Measurements from ENCODE around the gene ATP6V1C2. TPM values are rescaled to one million over a fixed set of nuclear protein-coding genes. Genes with fewer than 3 reads are reported as not detected.

ATP6V1C2 gene
- total RNA-seq, 4 donors from 2014 or later: 2.3 to 17.3 (median 10.6) TPM

- WGBS, 2 donors: 21 to 40% methylated on average over 2 of the region's 2 CpGs
- H3K27ac ChIP-seq: peak overlapping the region in 3 of 4 donors; percentile 38 to 72 (median 58)
Observed at GRCh38 chr2:10716581-10716980, 4.8 kb upstream of the ATP6V1C2 start.

DNA sequence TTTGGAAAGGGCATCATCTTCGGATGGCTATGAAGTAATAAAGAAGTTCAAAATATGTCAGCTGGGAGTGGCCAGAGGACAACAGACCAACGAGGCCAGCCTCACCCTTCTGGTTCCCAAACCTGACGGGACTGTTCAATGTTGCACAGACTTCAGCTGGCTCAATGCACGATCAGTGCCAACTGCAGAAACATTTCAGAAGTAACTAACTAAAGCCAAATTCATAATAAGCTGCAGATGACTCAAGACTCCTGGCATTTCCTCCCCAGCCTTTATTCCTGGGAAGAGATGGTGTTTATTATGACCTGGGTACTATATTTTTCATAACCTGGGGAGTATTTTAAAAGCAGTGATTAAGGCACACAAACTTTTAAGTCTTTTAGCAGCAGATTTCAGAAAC is 3.8 kb upstream of the ATP6V1C2 start:
- Histone ChIP-seq H3K27ac (peak overlapping the region; percentile 31 to 72 (median 38)), H3K36me3 (no peaks in the 10 kb centered on the region), H3K27me3 (peaks cover 5 to 58% (median 13%) of the 10 kb centered on the region in 4 donors), H3K9me3 (no peaks in the 10 kb centered on the region), H3K4me1 (peaks cover 20 to 50% (median 22%) of the 10 kb centered on the region in 3 donors), H3K4me3 (no peak overlapping the region)
- WGBS, 2 donors: 8 to 19% methylated on average over 4 of the region's 4 CpGs
- intact Hi-C loops (cut with DNase I): no loop called here
- DNase-seq: no peak
- TF ChIP-seq POLR2A (IDR thresholded peaks at IDR 0.05) (no peak), CTCF (IDR thresholded peaks at IDR 0.05) (no peak)

More at GRCh38 chr2:10716581-10716980, 4.8 kb upstream of the ATP6V1C2 start:
- Histone ChIP-seq H3K4me1 (peaks cover 10 to 39% (median 14%) of the 10 kb centered on the region in 3 donors), H3K4me3 (no peak overlapping the region), H3K27me3 (peaks cover 0 to 58% (median 3%) of the 10 kb centered on the region in 4 donors), H3K36me3 (no peaks in the 10 kb centered on the region), H3K9me3 (no peaks in the 10 kb centered on the region)
- TF ChIP-seq POLR2A (IDR thresholded peaks at IDR 0.05): no peak
- TF ChIP-seq CTCF (IDR thresholded peaks at IDR 0.05): no peak
- no peak for DNase-seq
- intact Hi-C loops (cut with DNase I): no loop called here

DNA sequence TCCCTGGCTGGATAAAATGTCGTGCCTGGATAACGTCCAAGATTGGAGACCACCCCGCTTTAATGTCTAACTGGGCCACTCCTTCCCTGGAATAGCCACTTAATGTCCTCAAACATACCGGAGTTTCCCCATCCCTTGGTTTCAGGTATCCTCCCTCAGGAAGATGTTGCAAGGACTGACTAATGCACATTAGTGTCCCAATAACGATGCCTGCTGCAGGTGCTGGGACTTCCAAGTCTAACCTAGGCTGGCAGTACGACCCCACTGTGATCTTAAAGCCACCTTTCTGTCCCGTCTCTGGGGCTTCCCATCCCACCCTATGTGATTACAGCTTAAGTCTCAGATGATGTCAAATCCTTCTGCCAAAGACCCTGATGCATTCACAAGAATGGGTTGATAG is 1.1 kb upstream of the ATP6V1C2 start:
- WGBS, 2 donors: 49 to 50% methylated on average over 7 of the region's 7 CpGs
- H3K9me3 ChIP-seq: no peaks in the 10 kb centered on the region
- TF ChIP-seq CTCF (IDR thresholded peaks at IDR 0.05) (no peak), POLR2A (IDR thresholded peaks at IDR 0.05) (no peak)
- H3K27me3 ChIP-seq: peaks cover 11 to 70% (median 19%) of the 10 kb centered on the region in 4 donors
- no peak for DNase-seq
- no peak overlapping the region for H3K4me3 ChIP-seq
- peak overlapping the region in 1 of 4 donors; percentile 1 for H3K27ac ChIP-seq
- H3K4me1 ChIP-seq: peaks cover 21 to 51% (median 22%) of the 10 kb centered on the region in 3 donors
- intact Hi-C loops (cut with DNase I): no loop called here
- no peaks in the 10 kb centered on the region for H3K36me3 ChIP-seq

GRCh38 chr2:10720947-10721395 is 459 bp upstream of the ATP6V1C2 start:
- H3K4me1 ChIP-seq: peaks cover 21 to 51% (median 22%) of the 10 kb centered on the region in 3 donors
- H3K36me3 ChIP-seq: no peaks in the 10 kb centered on the region
- no peak overlapping the region for H3K27ac ChIP-seq
- intact Hi-C loops (cut with DNase I): no loop called here
- TF ChIP-seq POLR2A (IDR thresholded peaks at IDR 0.05) (no peak), CTCF (IDR thresholded peaks at IDR 0.05) (no peak)
- peaks cover 11 to 74% (median 19%) of the 10 kb centered on the region in 4 donors for H3K27me3 ChIP-seq
- H3K9me3 ChIP-seq: no peaks in the 10 kb centered on the region
- DNase-seq: no peak
- WGBS, 2 donors: 14% methylated on average over 5 to 7 of the region's 39 CpGs
- peak overlapping the region; percentile 33 to 72 (median 50) for H3K4me3 ChIP-seq

GRCh38 chr2:10722252-10722825 is 909 bp downstream of the ATP6V1C2 start:
- TF ChIP-seq POLR2A (IDR thresholded peaks at IDR 0.05) (no peak), CTCF (IDR thresholded peaks at IDR 0.05) (no peak)
- H3K36me3 ChIP-seq: no peaks in the 10 kb centered on the region
- H3K4me1 ChIP-seq: peaks cover 19 to 37% (median 21%) of the 10 kb centered on the region in 3 donors
- H3K27ac ChIP-seq: no peak overlapping the region
- H3K4me3 ChIP-seq: peak overlapping the region; percentile 33 to 72 (median 50)
- no peak for DNase-seq
- H3K9me3 ChIP-seq: no peaks in the 10 kb centered on the region
- H3K27me3 ChIP-seq: peaks cover 11 to 84% (median 19%) of the 10 kb centered on the region in 4 donors
- intact Hi-C loops (cut with DNase I): no loop called here
- 17 to 37% methylated on average over 6 of the region's 7 CpGs for WGBS, 2 donors
